ENCODE measurements around the gene LDLRAD2. TPM values are rescaled to one million over a fixed set of nuclear protein-coding genes. Genes with fewer than 3 reads are reported as not detected.

LDLRAD2 gene
- total RNA-seq, 4 donors from 2014 or later = 0.38 to 3.3 (median 0.80) TPM; not detected in 1

DNA sequence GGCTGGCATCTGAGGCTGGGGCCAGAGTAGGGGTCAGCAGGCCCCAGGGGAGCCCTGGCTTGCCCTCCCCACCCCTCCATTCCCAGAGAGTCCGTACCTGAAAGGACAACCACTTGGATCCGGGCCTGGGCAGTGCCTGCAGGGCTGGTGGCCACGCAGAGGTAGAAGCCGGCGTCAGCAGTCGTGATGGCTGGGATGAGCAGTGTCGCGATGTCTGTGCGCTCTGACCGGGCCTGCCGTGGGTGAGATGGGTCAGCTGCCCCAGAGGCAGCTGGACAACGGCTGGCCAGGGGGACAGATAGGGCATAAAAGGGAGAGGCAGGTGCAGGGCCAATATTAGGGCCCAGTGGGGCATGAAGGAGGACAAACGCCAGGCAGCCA, 42.7 kb downstream of the LDLRAD2 start:
- Histone ChIP-seq H3K27me3 (no peaks in the 10 kb centered on the region), H3K36me3 (peaks cover 0 to 93% (median 0%) of the 10 kb centered on the region in 3 donors), H3K9me3 (no peaks in the 10 kb centered on the region), H3K4me3 (no peak overlapping the region), H3K4me1 (no peaks in the 10 kb centered on the region), H3K27ac (no peak overlapping the region)
- DNase-seq = no peak
- TF ChIP-seq CTCF (IDR thresholded peaks at IDR 0.05) = no peak
- TF ChIP-seq POLR2A (IDR thresholded peaks at IDR 0.05) = no peak

DNA sequence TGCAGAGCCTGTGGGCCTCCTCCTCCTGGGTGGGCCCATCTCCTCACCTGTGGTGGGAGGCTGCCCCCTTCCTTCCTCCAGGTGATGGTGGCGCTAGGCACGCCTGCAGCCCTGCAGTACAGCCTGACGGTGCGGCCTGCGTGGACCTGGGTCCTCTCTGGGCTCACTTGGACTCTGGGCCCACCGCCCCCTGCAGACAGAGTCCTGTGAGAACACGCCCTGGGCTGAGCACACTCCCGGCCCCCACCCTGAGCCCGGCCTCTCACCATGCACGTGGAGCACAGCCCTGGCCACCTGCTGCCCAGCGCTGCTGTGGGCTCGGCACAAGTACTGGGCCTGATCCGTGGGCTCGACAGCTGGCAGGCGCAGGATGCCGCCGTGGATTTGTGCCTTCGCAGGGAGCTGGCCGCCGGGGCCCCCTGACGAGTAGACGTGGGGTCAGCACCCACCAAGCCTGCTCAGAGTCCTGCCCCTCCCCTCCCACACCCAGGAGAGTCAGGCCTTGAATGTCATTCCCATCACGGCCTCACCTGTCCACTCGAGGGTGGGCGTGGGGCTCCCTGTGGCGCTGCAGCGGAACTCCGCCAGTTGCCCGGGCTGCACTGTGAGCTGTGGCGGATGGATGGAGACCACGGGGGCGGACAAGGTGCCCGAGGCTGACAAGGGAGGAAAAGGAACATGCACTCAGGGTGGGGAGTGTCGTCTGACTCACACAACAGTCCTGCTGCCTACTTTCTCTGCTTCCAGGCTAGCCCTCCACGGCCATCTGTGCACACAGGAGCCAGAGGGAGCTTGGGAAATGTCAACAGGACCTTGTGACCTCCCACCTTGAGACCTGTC, 43.4 kb downstream of the LDLRAD2 start:
- no peak for TF ChIP-seq CTCF (IDR thresholded peaks at IDR 0.05)
- TF ChIP-seq POLR2A (IDR thresholded peaks at IDR 0.05) = no peak
- Histone ChIP-seq H3K27ac (no peak overlapping the region), H3K4me1 (no peaks in the 10 kb centered on the region), H3K4me3 (no peak overlapping the region), H3K27me3 (no peaks in the 10 kb centered on the region), H3K36me3 (peaks cover 0 to 93% (median 0%) of the 10 kb centered on the region in 3 donors), H3K9me3 (no peaks in the 10 kb centered on the region)
- no peak for DNase-seq

DNA sequence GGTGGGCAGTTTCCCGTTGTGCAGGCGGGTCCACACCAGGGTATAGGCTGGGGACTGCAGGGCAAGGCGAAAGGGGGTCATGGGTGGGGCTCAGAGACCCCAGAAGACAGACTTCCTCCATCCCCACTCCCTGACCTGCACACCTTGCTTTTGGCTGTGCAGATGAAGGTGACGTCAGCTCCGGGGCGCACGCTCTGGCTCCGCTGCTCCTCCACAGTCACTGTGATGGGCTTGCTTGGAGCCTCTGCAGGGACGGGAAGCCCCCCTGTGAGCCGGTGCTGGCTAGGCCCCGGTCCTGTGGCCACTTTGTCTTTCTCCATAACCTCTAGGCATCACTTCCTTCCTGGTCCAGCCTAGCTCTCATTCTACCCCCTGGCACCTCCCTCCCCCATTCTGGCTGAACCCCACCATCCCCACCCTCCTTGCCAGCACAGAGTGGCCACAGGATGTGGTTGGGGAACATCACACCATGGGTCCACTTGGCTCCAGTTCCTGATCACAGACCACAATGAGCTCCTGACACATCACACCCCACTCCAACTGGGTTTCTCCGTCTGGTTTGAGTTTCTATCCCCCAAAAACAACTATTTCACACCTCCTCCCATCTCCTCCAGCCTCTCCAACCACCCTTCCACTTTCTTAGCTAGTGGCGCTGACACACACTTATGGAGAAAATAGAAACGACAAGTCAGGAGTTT, 45.2 kb downstream of the LDLRAD2 start:
- Histone ChIP-seq H3K36me3 (peaks cover 0 to 95% (median 0%) of the 10 kb centered on the region in 3 donors), H3K27me3 (no peaks in the 10 kb centered on the region), H3K4me1 (no peaks in the 10 kb centered on the region), H3K9me3 (no peaks in the 10 kb centered on the region), H3K27ac (peak overlapping the region in 2 of 4 donors; percentile 13 to 23), H3K4me3 (no peak overlapping the region)
- DNase-seq = no peak
- no peak for TF ChIP-seq CTCF (IDR thresholded peaks at IDR 0.05)
- no peak for TF ChIP-seq POLR2A (IDR thresholded peaks at IDR 0.05)

DNA sequence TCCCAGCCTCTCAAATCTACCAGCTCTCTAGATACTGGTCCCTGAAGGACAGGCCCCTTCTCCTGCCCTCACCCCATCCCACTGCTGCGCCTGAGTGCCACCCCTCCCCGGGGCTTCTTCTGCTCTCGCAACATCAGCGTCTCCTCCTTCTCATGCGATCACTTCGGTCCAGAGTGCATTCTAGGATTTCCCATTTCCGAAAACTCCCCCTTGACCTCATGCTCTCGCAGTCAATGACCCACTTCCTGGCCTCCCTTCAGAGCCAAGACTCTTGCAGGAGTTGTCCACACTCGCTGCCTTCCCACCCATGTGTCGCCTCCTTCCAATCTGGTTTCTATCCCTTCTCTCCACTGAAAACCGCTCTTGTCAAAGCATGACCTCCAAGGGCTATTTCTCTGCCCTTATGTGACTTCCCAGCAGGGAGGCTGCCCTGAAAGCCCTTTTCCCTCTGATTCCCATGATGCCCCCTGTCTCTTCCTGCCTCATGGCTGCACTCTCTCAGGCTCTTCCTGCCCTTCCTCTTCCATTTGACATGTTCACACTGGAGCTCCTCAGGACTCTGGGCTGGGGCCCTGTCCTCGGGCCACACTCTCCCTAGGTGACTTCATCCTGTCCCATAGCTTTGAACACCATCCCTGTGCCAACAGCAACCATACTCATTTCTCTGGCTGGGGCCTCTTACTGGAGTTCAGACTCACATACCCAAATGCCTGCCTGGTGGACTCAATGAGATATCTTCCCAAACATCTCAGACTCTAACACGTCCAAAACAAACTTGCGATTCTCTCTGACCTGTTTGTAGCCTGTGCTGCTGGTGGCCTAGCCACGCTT, 46.0 kb downstream of the LDLRAD2 start:
- no peaks in the 10 kb centered on the region for H3K27me3 ChIP-seq
- H3K36me3 ChIP-seq = peaks cover 0 to 87% (median 0%) of the 10 kb centered on the region in 3 donors
- H3K4me3 ChIP-seq = no peak overlapping the region
- DNase-seq = no peak
- no peaks in the 10 kb centered on the region for H3K4me1 ChIP-seq
- no peak for TF ChIP-seq CTCF (IDR thresholded peaks at IDR 0.05)
- TF ChIP-seq POLR2A (IDR thresholded peaks at IDR 0.05) = no peak
- peak overlapping the region in 2 of 4 donors; percentile 13 to 23 for H3K27ac ChIP-seq
- H3K9me3 ChIP-seq = no peaks in the 10 kb centered on the region

- no peaks in the 10 kb centered on the region for H3K4me1 ChIP-seq
- H3K4me3 ChIP-seq = no peak overlapping the region
- no peaks in the 10 kb centered on the region for H3K9me3 ChIP-seq
- DNase-seq = no peak
- H3K36me3 ChIP-seq = peaks cover 0 to 83% (median 0%) of the 10 kb centered on the region in 3 donors
- no peaks in the 10 kb centered on the region for H3K27me3 ChIP-seq
- TF ChIP-seq POLR2A (IDR thresholded peaks at IDR 0.05) (no peak), CTCF (IDR thresholded peaks at IDR 0.05) (no peak)
- H3K27ac ChIP-seq = no peak overlapping the region
Observed at GRCh38 chr1:21859669-21860179, 47.7 kb downstream of the LDLRAD2 start.

All from Peyer's patch (tissue), 4 donors.